Measurements from ENCODE around the gene SUMF1. TPM values are rescaled to one million over a fixed set of nuclear protein-coding genes. Genes with fewer than 3 reads are reported as not detected.

The SUMF1 gene
- total and polyA plus RNA-seq, 4 donors = 13.0 to 34.2 (median 23.5) TPM

DNA sequence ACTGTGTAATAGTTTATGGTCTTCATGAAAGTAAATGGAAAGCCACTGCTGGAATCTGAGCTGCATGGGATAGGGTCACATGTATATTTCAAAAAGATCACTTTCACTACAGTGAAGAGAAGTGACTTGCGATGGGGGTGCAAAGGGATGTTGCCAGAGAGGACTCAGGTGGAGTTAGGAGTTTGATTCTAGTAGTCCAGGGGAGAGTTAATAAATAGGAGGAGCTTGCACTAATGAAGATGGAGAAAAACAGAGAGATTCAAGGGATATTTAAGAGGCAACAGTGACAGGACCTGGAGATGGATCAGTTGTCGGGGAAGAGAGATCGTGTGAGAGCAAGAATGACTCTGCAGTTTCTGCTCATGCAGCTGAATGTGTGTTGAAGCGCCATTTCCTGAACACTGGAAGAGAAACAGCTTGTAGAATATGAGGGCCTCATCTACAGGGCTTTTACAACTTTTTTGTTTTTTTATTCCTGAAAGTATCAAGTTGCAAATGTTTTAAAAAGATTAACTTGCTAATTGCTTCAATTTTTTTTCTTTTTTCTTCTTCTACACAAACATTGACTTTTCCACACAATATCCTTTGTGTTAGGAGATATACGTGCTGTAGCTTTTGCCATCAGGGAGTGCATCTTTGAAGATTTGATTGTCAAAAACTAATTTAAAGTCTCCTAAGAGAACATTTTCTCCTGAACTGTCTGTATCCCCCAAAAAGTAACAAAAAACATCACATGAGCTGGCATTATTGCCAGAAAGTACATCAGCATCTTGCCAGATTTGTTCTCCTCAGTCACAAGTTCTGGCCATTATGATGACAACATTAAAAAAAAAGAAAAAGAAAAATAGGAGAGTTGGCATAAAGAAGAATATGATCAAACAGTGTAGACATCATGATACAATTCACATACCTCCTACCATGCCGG lies 126.4 kb downstream of the SUMF1 start:
- Histone ChIP-seq H3K27ac (ENCODE audit: low read depth in 1 of 2, low read length in 2 of 2) (no peak overlapping the region), H3K4me1 (ENCODE audit: control insufficient read depth in 4 of 4, insufficient read depth in 4 of 4, low read length in 3 of 4) (peaks cover 0 to 1% (median 0%) of the 10 kb centered on the region in 4 donors), H3K27me3 (ENCODE audit: control insufficient read depth in 4 of 4, insufficient read depth in 4 of 4, low read length in 3 of 4) (no peaks in the 10 kb centered on the region), H3K4me3 (ENCODE audit: low read depth in 1 of 3, low read length in 3 of 3) (no peak overlapping the region), H3K36me3 (ENCODE audit: control insufficient read depth in 4 of 4, insufficient read depth in 3 of 4, low read depth in 1 of 4, low read length in 3 of 4) (no peaks in the 10 kb centered on the region), H3K9me3 (ENCODE audit: control insufficient read depth in 4 of 4, low read length in 3 of 4) (no peaks in the 10 kb centered on the region), H3K9ac (ENCODE audit: low read depth in 1 of 2, low read length in 2 of 2) (no peak overlapping the region)
- TF ChIP-seq, protein P1, sequence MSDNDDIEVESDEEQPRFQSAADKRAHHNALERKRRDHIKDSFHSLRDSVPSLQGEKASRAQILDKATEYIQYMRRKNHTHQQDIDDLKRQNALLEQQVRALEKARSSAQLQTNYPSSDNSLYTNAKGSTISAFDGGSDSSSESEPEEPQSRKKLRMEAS (IDR thresholded peaks at IDR 0.05) = no peak
- TF ChIP-seq HNF4G (IDR thresholded peaks at IDR 0.05) (no peak), REST (IDR thresholded peaks at IDR 0.05) (no peak), FOXA2 (IDR thresholded peaks at IDR 0.05) (no peak), ATF3 (IDR thresholded peaks at IDR 0.05) (no peak), NR2F2 (IDR thresholded peaks at IDR 0.05) (no peak), RXRA (IDR thresholded peaks at IDR 0.05) (no peak), ZBTB33 (IDR thresholded peaks at IDR 0.05) (no peak), GABPA (IDR thresholded peaks at IDR 0.05 in 1 of 2, conservative IDR thresholded peaks at IDR 0.05 in 1 of 2) (no peak), YY1 (IDR thresholded peaks at IDR 0.05) (no peak), EGR1 (IDR thresholded peaks at IDR 0.05; ENCODE audit: low read depth in 2 of 2) (no peak), RAD21 (IDR thresholded peaks at IDR 0.05) (no peak), FOXA1 (IDR thresholded peaks at IDR 0.05) (no peak)
- WGBS = 79% methylated on average over 6 of the region's 6 CpGs
- no peak for DNase-seq (ENCODE audit: low spot score)

GRCh38 chr3:4340077-4340410 lies 127.0 kb downstream of the SUMF1 start:
- Histone ChIP-seq H3K27me3 (ENCODE audit: control insufficient read depth in 4 of 4, insufficient read depth in 4 of 4, low read length in 3 of 4) (no peaks in the 10 kb centered on the region), H3K36me3 (ENCODE audit: control insufficient read depth in 4 of 4, insufficient read depth in 3 of 4, low read depth in 1 of 4, low read length in 3 of 4) (no peaks in the 10 kb centered on the region), H3K4me1 (ENCODE audit: control insufficient read depth in 4 of 4, insufficient read depth in 4 of 4, low read length in 3 of 4) (peaks cover 0 to 1% (median under 1%) of the 10 kb centered on the region in 4 donors), H3K9me3 (ENCODE audit: control insufficient read depth in 4 of 4, low read length in 3 of 4) (no peaks in the 10 kb centered on the region), H3K27ac (ENCODE audit: low read depth in 1 of 2, low read length in 2 of 2) (no peak overlapping the region), H3K4me3 (ENCODE audit: low read depth in 1 of 3, low read length in 3 of 3) (no peak overlapping the region), H3K9ac (ENCODE audit: low read depth in 1 of 2, low read length in 2 of 2) (no peak overlapping the region)
- TF ChIP-seq SP1 (IDR thresholded peaks at IDR 0.05) = no peak
- TF ChIP-seq REST (IDR thresholded peaks at IDR 0.05) = no peak
- no peak for TF ChIP-seq EGR1 (IDR thresholded peaks at IDR 0.05; ENCODE audit: low read depth in 2 of 2)
- no peak for TF ChIP-seq TAF1 (conservative IDR thresholded peaks at IDR 0.05)
- no peak for TF ChIP-seq NR2F2 (IDR thresholded peaks at IDR 0.05)
- no peak for TF ChIP-seq RXRA (IDR thresholded peaks at IDR 0.05)
- TF ChIP-seq ZBTB33 (IDR thresholded peaks at IDR 0.05) = no peak
- no peak for TF ChIP-seq HNF4G (IDR thresholded peaks at IDR 0.05)
- no peak for TF ChIP-seq JUND (IDR thresholded peaks at IDR 0.05)
- TF ChIP-seq, protein P1 (IDR thresholded peaks at IDR 0.05) = no peak
- no peak for TF ChIP-seq ATF3 (IDR thresholded peaks at IDR 0.05)
- DNase-seq (ENCODE audit: low spot score) = no peak
- WGBS = 96% methylated on average over 4 of the region's 4 CpGs
